Raji (cell line): ENCODE data around the gene CNKSR3.

Experiments
- POLR2A ChIP-seq: IDR thresholded peaks from 2 replicates; pipeline ENCODE4 v1.6.1; 2011; ENCODE audit warnings: low read depth, low read length, control low read depth; ENCODE audit not compliant: insufficient read depth

CNKSR3 gene

DNA sequence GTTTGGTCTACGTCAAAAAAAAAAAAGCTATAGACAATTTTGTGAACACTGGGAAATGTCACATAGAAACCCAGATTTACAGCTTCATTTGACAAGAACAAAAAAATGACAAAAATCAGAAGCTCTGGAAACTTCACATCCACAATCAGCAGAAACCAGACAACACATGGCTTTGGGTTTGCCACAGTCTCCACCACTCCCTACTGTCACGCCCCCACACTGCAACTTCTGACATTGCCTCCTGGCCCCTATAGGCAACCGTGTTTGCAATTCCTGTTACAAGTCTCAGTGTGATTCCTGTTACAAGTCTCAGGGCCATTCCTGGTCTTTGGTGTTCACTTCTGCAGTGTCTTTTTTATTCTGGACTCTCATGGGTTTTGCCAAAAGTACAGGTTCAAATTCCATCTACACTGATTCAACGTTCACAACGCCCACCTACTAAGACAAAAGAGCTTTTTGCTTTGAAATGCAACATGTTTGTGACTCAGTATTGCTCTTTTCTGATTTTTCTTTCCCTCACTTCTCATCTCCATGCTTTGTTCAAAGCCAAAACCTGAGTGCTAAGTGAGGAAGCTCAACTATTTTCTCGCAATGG lies 12.0 kb downstream of the CNKSR3 start:
- no peak for TF ChIP-seq POLR2A

DNA sequence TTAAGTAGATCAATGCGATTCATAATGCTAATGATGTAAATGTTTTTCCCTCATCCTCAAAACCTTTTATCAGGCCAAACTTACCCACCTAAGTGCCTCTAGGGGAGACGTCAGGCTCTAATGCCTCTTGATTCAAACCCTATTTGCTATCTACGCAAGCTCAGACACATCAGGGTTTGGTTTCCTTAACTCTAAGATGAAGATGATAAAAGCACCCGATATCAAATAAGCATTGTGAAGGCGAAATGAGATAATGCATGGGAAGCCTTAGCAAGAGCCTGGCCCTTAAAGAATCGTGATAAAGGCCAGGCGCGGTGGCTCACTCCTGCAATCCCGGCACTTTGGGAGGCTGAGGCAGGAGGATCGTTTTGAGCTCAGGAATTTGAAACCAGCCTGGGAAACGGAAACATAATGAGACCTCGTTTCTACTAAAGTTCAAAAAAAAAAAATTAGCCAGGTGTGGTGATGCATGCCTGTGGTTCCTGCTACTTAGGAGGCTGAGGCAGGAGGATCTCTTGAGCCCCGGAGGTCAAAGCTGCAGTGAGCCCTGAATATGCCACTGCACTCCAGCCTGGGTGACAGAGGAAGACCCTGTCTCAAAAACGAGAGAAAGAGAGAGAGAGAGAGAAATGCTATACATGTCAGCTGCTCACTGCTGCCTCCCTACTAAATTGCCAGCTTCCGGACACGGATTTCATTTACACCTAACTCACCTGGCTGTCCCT lies 13.5 kb downstream of the CNKSR3 start:
- no peak for TF ChIP-seq POLR2A

DNA sequence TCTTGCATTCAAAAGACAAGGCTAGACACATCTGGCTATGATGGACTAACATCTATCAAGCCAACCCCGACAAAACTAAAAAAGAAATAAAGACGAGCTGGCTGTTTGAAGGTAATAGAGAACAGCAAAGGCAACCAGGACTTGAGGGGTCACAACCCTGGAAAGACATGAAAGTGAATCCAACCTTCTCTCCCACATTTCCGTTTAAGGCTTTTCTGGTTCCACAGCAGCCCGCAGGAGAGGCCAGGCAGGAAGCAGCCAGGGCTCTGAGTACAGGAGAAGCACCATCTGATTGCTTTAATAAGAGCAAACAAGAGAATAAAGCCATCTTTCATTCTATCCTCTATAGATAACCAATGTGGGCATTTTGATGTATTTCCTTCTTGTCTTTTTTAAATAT lies 14.3 kb downstream of the CNKSR3 start:
- no peak for TF ChIP-seq POLR2A

DNA sequence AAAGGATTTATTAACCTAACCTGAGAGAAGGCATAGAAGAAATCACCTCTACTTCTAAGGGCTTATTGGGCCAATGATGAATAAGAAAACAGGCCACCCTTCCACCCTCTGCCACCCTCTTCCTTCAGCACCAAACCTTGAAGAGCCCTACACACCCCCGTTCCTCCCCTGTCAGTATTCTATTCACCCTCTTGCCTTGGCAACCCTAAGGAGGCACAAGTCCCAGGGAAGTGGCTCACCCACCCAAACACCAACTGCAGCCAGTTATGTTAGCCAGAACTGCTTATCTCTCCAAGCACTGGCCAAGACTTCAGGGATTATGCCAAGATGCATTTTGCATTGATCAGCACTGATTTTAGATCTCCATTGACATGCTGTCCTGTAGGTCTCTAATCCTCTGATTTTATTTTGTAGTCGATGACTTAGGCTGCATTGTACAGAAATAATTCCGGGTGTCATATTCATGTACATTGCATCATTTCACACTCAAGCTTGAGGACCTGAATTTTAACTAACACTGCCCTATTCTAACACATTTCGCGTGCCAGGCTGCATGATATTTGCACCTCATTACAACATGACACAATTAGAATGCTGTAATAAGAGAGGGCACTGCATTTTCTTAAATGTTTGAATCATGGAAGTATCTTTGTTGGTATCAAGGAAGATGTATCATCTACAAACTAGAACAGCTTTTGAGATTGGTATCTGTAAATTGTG lies 15.7 kb downstream of the CNKSR3 start:
- TF ChIP-seq POLR2A = no peak

DNA sequence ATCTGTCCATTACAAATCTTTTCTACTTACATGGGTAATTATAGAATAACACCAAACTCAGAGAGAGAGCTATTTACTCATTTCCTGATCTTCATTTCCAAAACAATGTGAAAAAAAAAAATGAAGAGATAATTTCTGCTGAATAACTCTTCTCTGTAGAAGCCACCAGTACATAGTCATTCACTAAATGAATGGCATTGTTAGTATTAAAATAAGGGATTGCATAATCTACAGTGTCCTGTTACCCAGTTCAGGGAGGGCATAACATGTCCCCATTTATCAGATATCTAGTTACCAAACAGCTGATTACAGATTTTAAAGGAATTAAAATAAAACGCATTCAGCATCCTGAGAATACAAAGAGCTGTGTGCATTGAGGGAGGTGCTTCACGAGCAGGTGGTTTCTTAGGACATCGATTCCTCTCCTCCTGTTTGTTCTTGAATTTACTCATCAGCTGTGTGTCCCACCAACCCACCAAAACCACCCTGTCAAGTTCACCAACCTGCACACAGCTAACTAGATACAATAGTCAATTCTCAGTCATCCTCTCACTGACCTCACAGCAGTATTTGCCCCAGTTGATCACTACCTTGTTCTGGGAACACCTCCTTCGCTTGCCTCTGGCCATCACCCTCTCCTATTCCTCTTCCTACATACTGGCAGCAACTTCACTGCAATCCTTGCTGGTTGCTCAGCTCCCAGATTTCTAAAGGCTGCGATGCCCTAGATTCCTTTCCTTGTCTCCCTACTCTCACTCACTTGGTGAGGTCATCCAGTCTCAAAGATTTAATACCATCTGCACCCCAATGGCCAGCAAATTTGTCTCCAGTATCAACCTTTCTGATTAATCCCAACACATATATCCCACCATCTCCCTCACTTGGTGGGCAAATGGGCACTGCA lies 18.7 kb downstream of the CNKSR3 start:
- TF ChIP-seq POLR2A = no peak

DNA sequence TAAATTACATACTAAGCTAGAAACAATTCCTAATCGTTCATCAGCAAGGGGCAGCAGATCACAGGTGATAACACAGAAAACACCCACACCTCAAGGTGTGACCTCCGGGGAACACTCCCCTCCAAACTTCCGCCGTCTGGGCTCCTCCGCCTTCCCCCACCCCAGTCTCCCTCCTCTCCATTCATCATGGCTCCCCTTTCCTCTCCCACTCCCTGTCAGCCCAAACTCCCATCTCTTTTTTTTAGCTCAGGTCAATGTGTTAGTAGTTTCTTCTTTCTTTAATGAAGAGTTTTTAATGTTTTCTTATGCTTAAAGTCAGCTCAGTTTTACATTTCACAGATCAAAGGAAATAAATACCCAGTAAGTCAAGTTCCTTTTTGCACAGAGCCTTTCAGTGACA lies 20.7 kb downstream of the CNKSR3 start:
- no peak for TF ChIP-seq POLR2A

DNA sequence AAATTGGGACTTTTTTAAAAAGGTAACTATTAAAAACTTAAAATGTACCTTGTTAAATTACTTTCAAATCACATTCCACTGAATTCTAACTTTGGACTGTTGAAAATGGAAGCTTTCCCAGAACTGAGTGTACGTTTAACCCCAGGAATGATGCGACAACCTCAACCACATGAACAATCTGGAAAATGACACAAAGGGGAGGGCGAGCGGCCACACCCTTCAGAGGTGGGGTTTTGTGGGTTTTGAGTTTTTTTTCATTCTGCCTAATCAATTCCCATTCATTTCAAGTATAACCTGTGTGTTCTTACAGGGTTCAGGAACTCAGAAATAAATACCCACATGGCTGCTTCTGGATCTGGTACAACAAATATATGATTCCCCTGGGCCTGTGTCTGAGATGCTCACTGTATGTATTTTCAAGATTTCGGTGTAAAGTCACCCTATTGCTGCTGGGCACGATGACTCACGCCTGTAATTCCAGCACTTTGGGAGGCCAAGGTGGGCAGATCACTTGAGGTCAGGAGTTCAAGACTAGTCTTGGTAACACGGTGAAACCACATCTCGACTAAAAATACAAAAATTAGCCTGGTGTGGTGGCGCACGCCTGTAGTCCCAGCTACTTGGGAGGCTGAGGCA lies 21.6 kb downstream of the CNKSR3 start:
- no peak for TF ChIP-seq POLR2A

DNA sequence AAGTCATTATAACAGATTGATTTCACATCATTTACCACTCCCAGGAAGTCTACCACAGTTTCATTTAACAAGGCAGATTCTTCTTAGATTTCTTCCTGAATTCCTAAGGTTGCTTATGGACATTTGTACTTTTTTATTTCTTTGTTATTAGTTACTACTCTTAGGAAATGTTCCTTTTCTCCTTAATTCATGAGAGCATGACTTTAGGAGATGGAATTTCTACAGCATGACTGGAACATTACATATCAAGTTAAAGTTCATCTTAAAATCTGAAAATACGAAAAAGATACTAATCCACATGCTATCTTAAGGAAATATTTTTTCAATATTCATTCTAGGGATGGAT lies 22.3 kb downstream of the CNKSR3 start:
- TF ChIP-seq POLR2A = no peak

DNA sequence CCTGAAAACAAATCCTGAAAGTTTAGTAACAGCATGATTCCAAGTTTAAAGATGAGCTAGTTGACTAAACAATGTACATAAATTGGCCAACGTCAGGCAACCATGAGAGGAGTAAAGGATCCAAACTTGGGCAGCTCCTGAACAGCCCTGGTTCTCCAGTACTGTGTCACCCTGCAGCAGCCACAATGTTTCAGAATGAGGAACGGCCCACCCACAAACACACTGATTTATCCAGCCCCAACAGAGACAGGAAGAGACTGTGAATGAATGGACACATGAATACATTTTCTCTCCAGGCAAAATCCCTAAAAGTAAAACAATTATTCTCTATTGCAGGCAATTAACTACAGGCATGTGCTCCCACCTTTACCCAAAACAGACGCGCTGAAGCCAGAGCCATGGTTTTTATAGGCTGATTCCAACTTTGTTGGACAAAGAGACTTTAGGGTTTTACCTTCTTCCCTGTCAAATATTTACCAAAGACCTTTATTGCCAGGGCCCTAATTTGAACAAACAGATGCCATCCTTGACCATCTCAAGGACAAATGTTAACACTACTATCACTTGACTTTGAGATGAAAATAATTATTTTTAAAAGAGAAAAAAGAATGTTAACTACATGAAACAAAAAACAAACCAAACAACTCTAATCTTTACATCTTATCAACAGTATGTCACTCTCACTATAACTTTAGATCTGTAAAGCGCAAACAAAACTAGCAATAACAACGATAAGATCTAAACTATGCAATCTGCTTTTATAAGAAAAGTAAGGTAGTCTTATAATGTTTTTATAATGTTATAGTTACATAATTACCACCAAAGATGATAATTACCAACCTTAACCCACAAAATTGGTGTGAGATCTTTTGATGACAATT lies 22.9 kb downstream of the CNKSR3 start:
- TF ChIP-seq POLR2A = no peak

DNA sequence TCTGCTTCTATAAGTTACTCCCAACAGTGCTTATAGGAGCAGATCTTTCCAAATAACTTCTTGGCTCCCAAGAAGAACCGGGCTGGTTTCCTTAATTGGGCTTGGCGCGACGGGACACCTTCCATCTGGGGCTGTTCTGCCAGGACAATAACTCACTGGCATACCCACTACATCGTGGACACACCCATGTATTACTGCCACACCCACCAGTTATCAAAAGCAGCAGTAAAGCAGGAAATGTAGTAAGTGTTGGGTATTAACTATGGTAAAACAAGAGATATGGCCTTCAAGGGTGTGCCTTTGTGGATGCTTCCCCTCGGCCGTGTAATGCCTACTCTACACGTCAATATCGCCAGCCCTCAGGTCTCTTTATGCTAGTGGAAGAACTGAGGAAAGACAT lies 24.7 kb downstream of the CNKSR3 start:
- TF ChIP-seq POLR2A = no peak

DNA sequence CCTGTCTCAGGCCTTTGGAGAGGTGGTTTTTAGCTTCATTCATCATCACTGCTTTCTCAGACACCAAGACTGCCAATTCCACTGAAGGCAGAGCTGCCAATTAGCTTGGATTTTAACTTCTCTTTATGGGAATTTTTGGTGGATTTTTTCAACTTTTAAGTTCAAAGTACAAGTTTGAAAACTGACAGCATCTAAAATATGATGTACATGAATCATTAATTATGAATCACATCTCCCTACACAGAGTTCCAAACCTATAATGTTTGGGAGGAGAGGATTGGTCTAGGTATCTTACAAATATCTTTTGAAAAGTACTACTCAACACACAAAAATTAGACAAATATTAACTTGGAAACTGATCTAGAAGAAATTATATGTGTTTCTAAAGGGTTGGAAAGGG lies 25.5 kb downstream of the CNKSR3 start:
- TF ChIP-seq POLR2A = no peak

DNA sequence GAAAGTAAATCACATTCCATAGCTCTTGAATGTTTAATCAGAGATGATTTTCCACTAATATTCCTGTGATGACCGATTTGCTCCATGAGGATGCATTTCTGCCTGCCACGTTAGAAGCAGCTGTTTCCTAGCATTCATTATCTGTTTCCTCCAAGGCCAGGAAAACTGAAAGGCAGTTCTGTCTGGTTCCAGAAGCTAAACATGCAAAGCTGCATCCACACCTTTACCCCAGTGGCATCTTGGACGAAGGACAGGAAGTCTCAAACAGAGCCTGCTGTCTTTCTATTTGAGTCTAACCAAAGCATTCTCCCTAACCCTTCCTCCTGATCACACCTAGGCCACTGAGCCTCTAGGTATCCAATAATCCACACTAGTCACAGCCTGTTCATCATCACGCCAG lies 27.6 kb downstream of the CNKSR3 start:
- TF ChIP-seq POLR2A = no peak

DNA sequence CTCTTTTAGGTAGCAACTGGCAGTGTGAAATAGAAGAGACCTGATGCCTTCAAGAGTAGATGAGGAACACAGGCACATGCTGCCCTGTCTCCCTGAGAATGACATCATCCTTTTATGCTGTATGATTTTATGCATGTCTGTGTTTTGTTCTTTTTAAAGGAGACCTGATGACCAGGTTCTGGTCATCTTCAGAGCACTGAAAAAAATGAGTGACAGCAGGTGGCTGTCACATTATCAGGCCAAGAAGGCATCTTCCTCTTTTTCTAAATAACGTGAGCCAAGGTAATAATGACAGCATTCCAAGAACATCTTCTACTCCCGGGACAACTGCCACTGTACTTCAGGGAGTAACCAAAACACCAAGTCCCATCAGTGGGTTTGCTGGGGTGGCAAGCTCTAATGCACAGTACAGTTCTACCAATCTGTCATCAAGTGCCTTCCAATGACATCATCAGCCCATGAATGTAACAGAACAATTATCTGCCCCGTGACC lies 28.9 kb downstream of the CNKSR3 start:
- TF ChIP-seq POLR2A = no peak

DNA sequence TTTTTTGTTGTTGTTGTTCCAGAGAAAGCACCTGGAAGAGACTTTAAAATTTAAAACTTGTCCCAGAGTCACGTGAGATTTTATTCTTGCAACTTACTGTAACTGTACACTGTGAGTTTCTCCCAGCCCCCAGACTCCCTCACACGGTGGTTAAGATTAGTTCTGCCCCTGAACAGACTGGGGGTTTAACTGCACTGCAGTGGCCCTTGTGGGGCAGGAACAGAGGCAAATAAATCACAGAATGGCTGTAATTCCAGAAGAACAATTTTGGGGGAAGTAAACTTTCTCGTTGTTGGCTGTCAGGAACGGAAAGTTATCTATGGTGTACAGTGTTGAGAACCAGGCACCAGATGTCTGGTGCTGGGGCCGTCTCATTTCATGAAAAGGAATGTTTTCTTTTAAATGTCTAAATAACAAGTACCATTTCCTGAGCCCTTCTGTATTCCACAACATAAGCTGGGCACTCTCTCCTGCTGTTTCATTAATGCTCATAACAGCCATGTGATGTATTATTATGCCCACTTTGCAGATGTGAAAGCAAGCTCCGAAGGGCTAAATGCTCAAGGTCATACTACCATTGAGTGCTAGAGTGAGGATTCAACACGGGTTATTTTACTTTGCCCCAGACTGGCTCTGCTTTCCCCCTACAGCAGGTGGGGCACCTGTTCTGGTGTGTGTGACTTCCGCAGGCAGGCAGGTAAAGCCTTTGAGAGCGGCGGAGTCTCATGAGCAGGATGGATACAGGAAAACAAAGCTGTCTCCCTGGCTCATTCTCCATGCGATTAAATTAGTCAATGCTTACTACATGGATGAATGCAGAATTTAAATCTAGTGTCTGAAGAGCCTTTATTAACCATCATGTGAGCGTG lies 30.5 kb downstream of the CNKSR3 start:
- TF ChIP-seq POLR2A = no peak
